ENCODE results near the gene EPN2.
"Not testable (repeated sequence)": the region's sequence is repeated elsewhere in the genome, so short reads cannot be mapped to it uniquely, and the experiment has no call there.

Gene EPN2

DNA sequence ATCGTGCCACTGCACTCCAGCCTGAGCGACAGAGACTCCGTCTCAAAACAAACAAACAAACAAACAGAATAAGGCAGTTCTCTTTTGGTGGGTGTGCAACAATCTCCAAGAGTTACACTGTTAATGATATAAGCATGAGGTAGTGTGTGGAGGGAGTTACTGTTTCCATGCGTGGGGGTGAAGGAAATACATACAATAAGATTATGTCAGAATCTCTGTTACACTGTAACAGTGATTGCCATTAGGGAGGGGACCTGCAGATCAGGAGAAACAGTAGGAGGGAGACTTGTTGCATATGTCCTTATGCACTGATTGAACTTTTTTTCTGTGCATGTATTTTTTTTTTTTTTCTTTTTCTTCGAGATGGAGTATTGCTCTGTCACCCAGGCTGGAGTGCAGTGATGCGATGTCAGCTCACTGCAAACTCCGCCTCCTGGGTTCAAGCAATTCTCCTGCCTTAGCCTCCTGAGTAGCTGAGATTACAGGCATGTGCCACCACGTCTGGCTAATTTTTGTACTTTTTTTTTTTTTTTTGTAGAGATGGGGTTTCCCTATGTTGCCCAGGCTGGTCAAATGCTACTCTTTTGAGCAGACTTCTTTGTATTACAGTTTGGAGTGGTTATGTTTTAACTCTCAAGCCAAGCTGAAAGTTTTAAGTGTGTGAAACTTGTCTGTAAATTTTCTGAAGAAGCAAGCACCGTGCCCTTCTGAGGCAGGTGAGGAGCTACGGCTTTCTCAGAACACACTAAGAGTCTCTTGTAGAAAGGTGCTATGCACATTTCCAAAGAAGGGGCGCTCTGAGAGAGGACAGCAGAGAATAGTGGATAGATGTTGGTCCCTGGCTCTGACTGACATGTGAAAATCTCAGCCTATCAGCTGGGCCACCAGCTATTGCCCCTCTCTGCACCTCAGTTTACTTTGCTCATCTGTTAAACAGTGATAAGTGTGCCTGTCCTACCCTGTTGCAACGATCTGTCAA, 10.3 kb upstream of the EPN2 start:
- H3K9me3 ChIP-seq (replicated peaks in 1 of 11); H3K4me2 ChIP-seq; H3K4me1 ChIP-seq; H3K36me3 ChIP-seq; H4K20me1 ChIP-seq; H3K27me3 ChIP-seq; H3K27ac ChIP-seq; H3K9ac ChIP-seq; H3K4me3 ChIP-seq: not testable (repeated sequence)

DNA sequence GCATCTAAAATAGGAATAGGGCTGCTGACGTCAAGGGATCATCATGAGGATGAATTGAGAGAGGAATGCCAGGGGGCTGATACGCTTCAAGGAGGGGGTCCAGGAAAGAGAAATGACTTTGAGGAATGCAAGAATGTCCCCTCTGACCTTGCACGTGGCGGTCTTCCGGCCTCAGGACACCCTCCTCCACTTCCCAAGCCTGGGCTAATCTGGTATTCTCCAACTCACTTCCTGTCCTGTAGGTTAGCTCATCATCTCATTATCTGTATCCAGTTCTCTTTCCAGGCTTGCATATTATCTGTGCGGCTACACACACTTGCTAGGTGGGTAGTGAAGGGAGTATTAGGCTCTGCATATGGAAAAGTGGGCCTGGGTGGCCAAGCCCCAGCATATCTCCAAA, 2.5 kb upstream of the EPN2 start:
- H3K27ac ChIP-seq; H3K9ac ChIP-seq; H3K4me2 ChIP-seq; H3K36me3 ChIP-seq; H3K4me1 ChIP-seq; H3K4me3 ChIP-seq; H3K9me3 ChIP-seq (replicated peaks in 1 of 11); H4K20me1 ChIP-seq: not testable (repeated sequence)
- H3K27me3 ChIP-seq, result peaks cover 22 to 26% (median 25%) of the 10 kb centered on the region in 11 experiments

DNA sequence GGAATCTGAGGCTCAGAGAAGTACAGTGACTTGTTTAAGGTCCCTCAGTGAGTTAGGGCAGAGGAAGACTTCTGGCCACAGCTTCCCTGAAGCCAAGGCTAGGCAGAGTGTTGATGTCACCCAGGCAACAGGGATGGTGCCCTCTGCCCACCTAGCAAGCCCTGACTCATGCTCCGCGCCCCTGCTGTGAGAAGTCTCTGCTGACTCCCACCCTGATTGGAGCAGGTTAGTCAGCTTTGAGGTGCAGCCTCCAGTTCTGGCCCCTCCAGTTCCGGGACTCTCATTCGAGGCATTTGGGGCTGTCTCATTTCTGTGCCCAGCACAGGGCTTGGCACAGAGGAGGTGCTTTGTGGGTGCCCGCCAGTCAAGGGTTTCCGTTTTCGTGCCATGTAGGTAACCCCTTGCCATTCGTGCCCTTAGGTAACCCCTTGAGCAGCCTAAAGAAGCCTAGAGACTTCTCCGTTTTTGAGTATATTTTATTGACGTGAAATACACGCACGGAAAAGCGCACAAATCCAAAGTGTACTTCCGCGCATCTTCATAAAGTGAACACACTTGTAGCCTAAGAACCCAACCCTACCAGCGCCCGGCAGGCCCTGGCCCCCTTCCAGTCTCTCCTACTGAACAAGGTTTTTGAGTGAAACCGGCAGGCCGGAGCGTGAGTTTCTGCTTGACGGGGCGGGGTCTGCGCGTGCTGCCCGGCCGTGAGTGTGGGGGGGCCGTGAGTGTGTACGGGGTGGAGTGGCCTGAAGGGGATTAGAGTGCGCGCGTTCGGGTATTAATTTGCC, 621 bp upstream of the EPN2 start:
- not testable (repeated sequence) for H3K4me1 ChIP-seq; H3K36me3 ChIP-seq; H3K9ac ChIP-seq; H3K4me2 ChIP-seq; H3K27ac ChIP-seq; H3K9me3 ChIP-seq (replicated peaks in 1 of 11)
- H4K20me1 ChIP-seq, result peaks cover 0 to 17% (median 6%) of the 10 kb centered on the region in 11 experiments; a peak in 7 of 22 replicates
- H3K4me3 ChIP-seq, result 0 out of 20 replicates have a peak overlapping the region, but pooled peaks of 2 of the 10 experiments have one; percentile 70
- H3K27me3 ChIP-seq, result peaks cover 25 to 38% (median 33%) of the 10 kb centered on the region in 11 experiments

DNA sequence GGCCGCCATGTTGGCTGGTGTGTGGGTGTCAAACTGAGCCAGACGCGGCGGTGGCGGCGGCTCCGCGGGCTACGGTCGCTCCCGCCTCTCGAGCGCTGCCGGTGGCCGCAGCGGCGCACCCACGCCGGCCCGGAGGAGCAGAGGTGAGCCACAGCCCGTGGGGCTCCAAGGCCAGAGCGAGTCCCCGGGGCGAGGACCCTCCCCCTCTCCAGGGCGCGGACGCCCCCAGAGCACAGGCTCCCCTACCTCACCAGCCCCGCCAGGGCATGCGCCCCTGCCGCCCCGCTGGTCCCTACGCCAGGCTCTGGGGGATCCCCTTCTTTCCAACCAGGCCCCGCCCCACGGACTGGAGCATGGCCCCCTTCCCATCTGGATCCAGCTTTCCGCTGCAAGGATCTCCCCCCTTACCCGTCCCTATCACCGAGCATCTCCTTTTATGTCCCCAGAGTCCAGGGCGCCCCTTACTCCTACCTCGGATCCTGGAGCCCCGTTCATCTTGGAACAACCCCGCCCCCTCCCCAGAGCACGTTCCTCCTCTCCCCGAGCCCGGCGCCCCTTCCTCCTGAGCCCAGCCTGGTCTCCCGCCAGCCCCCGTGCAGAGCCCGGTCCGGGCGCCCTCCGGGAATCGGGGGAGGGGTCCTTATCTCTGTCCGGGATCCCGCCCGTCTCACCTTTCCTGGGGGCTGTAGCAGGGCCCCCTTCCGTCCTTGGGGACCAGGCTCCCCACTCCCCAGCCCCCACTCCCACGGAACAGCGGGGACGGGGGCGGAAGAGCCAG, 412 bp downstream of the EPN2 start:
- Histone ChIP-seq H3K4me1 (peaks cover 0 to 7% (median 0%) of the 10 kb centered on the region in 10 experiments; a peak in 4 of 20 replicates), H3K27ac (peak overlapping the region in 7 of 11 experiments; percentile 26 to 66 (median 48); a peak in 12 of 22 replicates), H3K4me2 (peak overlapping the region; percentile 75 to 88 (median 80)), H3K36me3 (no peaks in the 10 kb centered on the region), H4K20me1 (peaks cover 0 to 22% (median 6%) of the 10 kb centered on the region in 11 experiments; a peak in 7 of 22 replicates), H3K4me3 (peak overlapping the region; percentile 62 to 78 (median 68)), H3K9ac (peak overlapping the region; percentile 59 to 82 (median 72); a peak in 21 of 22 replicates), H3K27me3 (peaks cover 25 to 39% (median 33%) of the 10 kb centered on the region in 11 experiments), H3K9me3 (replicated peaks in 1 of 11) (no peaks in the 10 kb centered on the region)
- no peak for TF ChIP-seq Cebpa-rat (IDR thresholded peaks at IDR 0.05)

DNA sequence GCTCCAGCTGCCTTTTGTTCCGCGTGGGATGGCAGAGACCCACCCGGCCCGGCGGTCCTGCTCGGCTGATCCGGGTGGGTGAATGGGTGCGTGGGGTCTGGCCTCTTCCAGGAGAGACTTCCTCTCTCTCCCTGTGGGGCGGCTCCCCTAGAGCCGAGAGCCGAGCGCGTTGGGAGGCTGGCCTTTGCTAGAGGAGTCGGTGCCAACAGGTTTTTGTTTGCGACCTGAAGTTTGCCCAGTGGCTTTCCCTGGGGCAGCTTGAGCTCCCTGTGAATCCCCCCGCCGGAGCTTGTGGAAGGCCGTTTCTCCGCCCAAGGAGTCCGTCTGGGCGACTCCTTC, 970 bp downstream of the EPN2 start:
- H3K4me1 ChIP-seq, result peaks cover 0 to 7% (median 0%) of the 10 kb centered on the region in 10 experiments; a peak in 4 of 20 replicates
- H3K9ac ChIP-seq, result peak overlapping the region in 9 of 11 experiments; percentile 59 to 82 (median 72); a peak in 8 of 22 replicates
- peak overlapping the region; percentile 75 to 88 (median 80) for H3K4me2 ChIP-seq
- H3K27me3 ChIP-seq, result peaks cover 26 to 44% (median 33%) of the 10 kb centered on the region in 11 experiments
- no peaks in the 10 kb centered on the region for H3K9me3 ChIP-seq (replicated peaks in 1 of 11)
- peaks cover 0 to 24% (median 6%) of the 10 kb centered on the region in 11 experiments; a peak in 7 of 22 replicates for H4K20me1 ChIP-seq
- no peak overlapping the region for H3K27ac ChIP-seq
- peak overlapping the region; percentile 62 to 78 (median 68) for H3K4me3 ChIP-seq
- no peaks in the 10 kb centered on the region for H3K36me3 ChIP-seq
- no peak for TF ChIP-seq Cebpa-rat (IDR thresholded peaks at IDR 0.05)

DNA sequence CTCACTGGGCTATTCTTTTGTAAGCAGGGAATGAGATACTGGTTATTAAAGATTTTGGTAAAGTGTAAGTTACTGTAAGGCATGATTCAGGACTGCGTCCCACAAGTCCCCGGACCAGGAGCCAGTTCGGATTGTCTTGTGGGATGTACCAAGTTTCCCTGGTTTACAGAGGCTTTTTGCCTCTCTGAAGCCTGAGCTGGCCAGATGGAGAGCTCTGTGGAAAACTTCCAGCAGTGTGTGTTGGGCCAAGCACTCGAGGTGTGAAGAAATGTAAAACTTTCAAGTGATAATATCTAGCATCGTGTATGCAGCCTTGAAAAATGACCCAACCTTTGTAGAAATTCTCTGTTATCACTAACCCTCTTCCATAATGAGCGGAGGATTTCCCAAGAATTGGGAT, 2.4 kb downstream of the EPN2 start:
- Histone ChIP-seq H3K4me1 (peaks cover 0 to 7% (median 0%) of the 10 kb centered on the region in 10 experiments; a peak in 4 of 20 replicates), H3K27me3 (peaks cover 26 to 44% (median 33%) of the 10 kb centered on the region in 11 experiments), H3K4me3 (no peak overlapping the region), H3K36me3 (no peaks in the 10 kb centered on the region), H3K9ac (no peak overlapping the region), H3K9me3 (replicated peaks in 1 of 11) (no peaks in the 10 kb centered on the region), H3K4me2 (no peak overlapping the region), H4K20me1 (peaks cover 0 to 24% (median 6%) of the 10 kb centered on the region in 11 experiments; a peak in 7 of 22 replicates), H3K27ac (no peak overlapping the region)
- TF ChIP-seq Cebpa-rat (IDR thresholded peaks at IDR 0.05), result no peak

DNA sequence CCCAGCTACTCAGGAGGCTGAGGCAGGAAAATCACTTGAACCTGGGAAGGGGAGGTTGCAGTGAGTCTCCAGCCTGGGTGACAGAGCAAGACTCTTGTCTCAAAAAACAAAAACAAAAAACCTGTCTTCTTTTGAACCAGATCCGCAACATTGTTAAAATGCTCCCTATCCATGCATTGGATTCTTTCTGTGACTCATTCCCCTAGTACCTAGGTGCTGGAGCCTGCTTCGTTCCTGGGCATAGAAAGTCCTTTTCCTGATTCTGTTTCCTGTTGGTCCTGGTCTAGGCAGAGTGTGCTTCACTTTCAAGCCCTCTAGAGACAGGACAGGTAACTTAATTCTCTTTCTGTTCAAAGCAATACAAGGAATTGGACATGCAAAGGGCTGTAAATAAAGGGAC, 5.2 kb downstream of the EPN2 start:
- Histone ChIP-seq H3K4me1 (peaks cover 0 to 7% (median 0%) of the 10 kb centered on the region in 10 experiments; a peak in 4 of 20 replicates), H3K9me3 (replicated peaks in 1 of 11) (no peaks in the 10 kb centered on the region), H3K4me3 (no peak overlapping the region), H3K27me3 (peaks cover 24 to 47% (median 31%) of the 10 kb centered on the region in 11 experiments), H3K4me2 (no peak overlapping the region), H4K20me1 (peaks cover 0 to 29% (median 7%) of the 10 kb centered on the region in 11 experiments; a peak in 7 of 22 replicates), H3K27ac (no peak overlapping the region), H3K9ac (no peak overlapping the region), H3K36me3 (no peaks in the 10 kb centered on the region)
- TF ChIP-seq Cebpa-rat (IDR thresholded peaks at IDR 0.05), result no peak

DNA sequence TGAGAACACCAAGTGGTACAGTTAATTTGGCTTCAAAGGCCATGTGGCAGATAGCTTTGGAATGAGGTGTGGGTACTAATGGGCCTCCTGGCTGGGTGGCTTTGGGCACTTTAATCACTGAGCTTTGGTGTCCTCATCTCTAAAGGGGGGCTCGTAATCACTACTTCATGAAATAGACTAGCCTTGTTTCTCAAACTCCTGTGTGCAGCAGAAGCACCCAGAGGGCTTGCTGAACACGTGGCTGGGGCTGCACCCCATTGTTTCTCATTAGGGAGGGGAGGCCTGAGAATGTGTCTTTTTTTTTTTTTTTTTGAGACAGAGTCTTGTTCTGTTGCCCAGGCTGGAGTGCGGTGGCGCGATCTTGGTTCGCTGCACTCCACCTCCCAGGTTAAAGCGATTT, 5.8 kb downstream of the EPN2 start:
- no peaks in the 10 kb centered on the region for H3K9me3 ChIP-seq (replicated peaks in 1 of 11)
- H3K36me3 ChIP-seq, result no peaks in the 10 kb centered on the region
- peaks cover 0 to 29% (median 8%) of the 10 kb centered on the region in 11 experiments; a peak in 7 of 22 replicates for H4K20me1 ChIP-seq
- no peak overlapping the region for H3K4me2 ChIP-seq
- peaks cover 18 to 47% (median 26%) of the 10 kb centered on the region in 11 experiments for H3K27me3 ChIP-seq
- no peak for TF ChIP-seq Cebpa-rat (IDR thresholded peaks at IDR 0.05)
- no peak overlapping the region for H3K9ac ChIP-seq
- H3K4me1 ChIP-seq, result peaks cover 0 to 5% (median 0%) of the 10 kb centered on the region in 10 experiments; a peak in 4 of 20 replicates
- H3K4me3 ChIP-seq, result no peak overlapping the region
- no peak overlapping the region for H3K27ac ChIP-seq
